GM03348 (cell line): ENCODE data around the gene ULK4.
"Not testable (repeated sequence)": the region's sequence is repeated elsewhere in the genome, so short reads cannot be mapped to it uniquely, and the experiment has no call there.

ENCODE experiments used
- DNase-seq: peaks from one replicate; pipeline ENCODE4 v3.0.0; 2012; ENCODE audit warnings: low spot score

Gene ULK4

GRCh38 chr3:41502023-41502422, 459.9 kb downstream of the ULK4 start:
- no peak for DNase-seq

- DNase-seq, result no peak
Observed at GRCh38 chr3:41498847-41499246, 463.1 kb downstream of the ULK4 start.

- no peak for DNase-seq
Observed at GRCh38 chr3:41490360-41490759, 471.5 kb downstream of the ULK4 start.

- no peak for DNase-seq
Observed at GRCh38 chr3:41489231-41489630, 472.7 kb downstream of the ULK4 start.

- DNase-seq, result no peak
Observed at GRCh38 chr3:41488501-41488900, 473.4 kb downstream of the ULK4 start.

DNA sequence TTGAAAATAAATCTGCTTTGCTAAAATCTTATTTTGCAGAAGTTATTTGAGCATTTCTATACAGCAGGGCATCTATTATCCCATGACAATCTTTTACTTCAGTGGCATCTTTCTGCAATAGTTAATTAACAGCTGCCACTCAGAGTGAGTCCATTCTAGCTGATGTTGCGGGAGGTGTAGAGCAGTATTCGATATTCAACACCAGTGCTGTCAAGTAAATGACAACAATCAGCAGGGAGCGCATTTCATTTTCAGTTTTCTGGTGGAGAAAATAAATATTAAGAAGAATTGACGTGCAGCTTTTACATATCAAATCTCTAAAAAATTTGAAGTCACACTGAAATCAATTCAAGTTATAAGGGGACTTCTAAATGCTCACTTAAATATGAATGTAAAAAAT, 476.4 kb downstream of the ULK4 start:
- DNase-seq, result no peak

- DNase-seq, result no peak
Observed at GRCh38 chr3:41482134-41482533, 479.8 kb downstream of the ULK4 start.

- DNase-seq, result no peak
Observed at GRCh38 chr3:41478278-41478677, 483.6 kb downstream of the ULK4 start.

DNA sequence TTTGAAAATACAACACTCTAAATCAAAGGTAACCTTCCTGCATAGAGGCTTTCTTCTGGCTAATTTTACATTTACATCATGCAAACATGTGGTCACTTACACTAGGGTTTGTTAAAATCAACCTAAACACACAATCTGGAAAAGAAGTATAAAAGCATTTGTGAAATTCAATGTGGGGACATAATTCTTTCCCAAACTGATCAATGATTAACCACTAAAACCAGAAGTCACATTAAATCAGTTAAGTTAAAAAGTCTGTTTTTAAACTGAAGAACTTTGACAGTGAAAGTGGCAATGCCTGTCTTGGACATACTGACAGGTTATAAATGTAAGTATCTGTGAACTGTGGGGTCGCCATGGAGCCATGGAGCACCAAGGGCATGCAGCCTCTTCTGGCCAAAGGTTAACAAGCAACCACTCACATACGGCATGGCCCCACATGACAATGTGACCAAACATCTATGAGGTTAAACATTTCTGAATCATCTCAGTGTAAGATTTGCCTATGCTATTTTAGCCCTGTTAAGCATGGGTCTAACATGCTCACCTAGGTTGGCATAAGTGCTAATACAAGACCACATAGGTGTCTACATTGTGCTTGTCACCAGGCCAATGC, 484.4 kb downstream of the ULK4 start:
- DNase-seq, result no peak

- DNase-seq, result no peak
Observed at GRCh38 chr3:41469083-41469482, 492.8 kb downstream of the ULK4 start.

GRCh38 chr3:41467481-41467880, 494.4 kb downstream of the ULK4 start:
- no peak for DNase-seq

GRCh38 chr3:41464858-41465257, 497.0 kb downstream of the ULK4 start:
- no peak for DNase-seq

DNA sequence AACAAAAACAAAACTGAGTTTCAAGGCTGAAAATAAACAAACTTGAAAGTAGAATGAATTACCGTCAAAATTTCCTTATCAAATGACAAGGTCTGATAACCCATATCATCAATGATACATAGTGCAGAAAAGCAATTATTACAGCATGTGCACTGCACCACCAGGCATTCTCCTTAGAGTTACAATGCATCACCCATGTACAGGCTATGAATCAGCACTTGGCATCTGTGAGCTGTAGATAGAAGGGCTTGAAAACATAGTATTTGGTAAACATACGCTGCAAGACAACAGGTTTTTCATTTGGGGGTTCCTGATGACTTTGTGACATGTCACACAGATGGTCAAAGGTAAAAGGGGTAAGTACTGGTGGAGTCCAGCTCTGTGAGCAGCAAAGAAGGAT, 497.5 kb downstream of the ULK4 start:
- DNase-seq, result no peak

DNA sequence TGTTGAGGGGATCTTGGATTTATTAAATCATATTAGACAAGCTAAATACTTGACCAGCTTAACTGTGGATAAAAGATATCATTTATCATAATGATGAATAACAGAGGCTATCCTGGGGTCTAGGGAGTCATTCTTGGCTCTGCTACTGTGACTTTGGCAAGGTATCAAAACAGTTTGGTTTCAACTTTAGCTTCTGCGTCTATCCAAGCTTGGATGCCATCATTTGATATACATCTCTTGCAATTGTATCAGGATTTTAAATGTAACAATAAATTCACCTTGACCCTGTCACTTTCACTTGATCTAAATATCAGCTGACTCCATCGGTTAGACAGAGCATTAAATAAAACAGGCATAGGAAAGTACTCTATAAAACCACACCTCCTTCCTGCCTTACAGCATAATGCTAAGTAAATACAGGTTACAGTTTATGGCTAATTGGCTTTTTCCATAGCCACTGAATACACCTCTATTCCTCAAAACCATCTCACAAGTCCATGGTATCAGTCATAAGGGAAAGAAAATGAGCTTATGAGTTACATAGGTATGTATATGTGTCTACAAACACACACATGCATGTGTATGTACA, 499.7 kb downstream of the ULK4 start:
- no peak for DNase-seq

DNA sequence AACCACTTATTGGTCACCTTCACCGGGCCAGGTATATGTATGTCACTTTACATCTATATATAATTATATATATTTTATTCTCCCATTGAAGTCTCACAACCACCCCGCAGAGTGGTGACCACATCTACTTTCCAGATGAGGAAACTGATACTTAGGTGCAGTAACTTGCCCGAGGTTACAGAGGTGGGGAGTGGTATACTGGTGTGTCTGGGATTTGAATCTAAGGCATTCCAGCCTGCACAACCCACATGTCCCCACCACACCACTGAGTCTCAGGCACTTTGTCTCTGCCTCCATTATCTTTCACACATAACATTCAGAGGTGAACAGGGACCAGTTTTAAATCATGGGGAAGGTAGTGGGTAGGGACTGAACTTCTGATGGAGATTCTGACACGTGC, 501.2 kb downstream of the ULK4 start:
- no peak for DNase-seq

GRCh38 chr3:41457176-41457575, 504.7 kb downstream of the ULK4 start:
- DNase-seq, result no peak

- DNase-seq, result no peak
Observed at GRCh38 chr3:41456162-41456561, 505.7 kb downstream of the ULK4 start.

DNA sequence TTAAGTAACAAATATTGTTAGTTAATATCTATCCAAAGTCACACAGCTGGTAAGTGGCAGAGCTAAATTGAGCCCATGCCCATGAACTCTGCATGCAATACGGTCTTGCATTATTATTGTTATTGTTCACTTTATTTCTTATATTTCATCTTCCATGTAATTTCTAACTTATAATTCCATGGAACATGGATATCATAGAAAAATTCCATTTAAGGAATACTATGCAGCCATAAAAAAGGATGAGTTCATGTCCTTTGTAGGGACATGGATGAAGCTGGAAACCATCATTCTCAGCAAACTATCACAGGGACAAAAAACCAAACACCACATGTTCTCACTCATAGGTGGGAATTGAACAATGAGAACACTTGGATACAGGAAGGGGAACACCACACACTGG, 508.3 kb downstream of the ULK4 start:
- not testable (repeated sequence) for DNase-seq

DNA sequence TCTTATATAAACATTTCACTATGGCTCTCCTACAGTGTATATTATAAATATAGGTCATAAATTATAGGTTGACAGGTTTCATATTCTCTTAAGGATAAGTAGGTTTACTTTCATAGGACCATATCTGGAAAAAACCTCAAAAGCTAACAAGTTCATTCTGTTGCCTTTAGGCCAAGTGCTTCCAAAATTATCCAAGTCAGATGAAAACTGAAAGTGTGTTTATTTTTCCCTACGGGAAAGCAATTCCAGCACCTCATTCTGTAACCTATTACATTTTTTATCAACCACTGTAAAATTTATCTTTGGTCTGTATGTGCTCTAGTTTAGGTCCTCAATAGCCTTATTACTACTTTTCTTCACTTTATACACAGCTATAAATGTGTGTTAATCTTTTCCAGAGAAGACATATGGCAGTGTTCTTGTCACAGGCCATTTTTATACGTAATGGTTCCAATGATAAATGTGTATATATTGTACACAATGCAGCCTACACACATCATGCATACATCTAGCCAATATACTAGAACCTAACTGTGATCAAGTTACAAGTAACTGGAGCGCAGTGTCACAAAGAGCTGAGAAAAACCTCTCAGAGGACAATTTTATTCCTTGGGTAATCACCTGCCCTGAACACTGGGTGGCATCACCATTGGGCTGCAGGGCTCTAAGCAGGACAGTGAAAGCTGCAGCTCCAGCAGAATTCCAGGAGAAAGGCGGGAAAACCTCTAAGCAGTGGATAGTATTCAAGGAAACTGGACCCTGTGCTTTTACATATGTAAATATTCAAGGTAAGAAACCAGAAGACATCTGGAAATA, 511.3 kb downstream of the ULK4 start:
- DNase-seq, result no peak

DNA sequence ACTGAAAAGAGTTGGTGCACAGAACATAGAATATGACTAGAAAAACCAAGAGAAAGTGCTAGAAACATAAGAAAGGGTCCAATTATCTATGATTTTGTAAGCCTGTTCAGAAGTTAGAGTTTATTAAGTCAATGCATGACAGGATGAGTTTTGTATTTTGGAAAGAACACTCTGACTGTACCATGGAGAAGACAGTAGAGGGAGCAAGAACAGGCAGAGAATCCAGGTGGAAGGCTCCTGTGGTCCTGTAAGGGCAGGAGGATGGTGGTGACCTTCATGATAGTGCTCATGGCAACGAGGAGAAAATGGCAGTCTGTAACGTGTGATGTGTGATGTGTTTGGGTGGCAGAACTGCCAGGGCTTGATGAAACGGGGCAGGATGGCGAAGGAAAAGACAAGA, 513.5 kb downstream of the ULK4 start:
- DNase-seq, result no peak

GRCh38 chr3:41447701-41448100, 514.2 kb downstream of the ULK4 start:
- no peak for DNase-seq

DNA sequence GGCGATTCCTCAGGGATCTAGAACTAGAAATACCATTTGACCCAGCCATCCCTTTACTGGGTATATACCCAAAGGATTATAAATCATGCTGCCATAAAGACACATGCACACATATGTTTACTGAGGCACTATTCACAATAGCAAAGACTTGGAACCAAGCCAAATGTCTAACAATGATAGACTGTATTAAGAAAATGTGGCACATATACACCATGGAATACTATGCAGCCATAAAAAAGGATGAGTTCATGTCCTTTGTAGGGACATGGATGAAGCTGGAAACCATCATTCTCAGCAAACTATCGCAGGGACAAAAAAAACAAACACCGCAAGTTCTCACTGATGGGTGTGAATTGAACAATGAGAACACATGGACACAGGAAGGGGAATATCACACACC, 515.6 kb downstream of the ULK4 start:
- DNase-seq, result not testable (repeated sequence)

DNA sequence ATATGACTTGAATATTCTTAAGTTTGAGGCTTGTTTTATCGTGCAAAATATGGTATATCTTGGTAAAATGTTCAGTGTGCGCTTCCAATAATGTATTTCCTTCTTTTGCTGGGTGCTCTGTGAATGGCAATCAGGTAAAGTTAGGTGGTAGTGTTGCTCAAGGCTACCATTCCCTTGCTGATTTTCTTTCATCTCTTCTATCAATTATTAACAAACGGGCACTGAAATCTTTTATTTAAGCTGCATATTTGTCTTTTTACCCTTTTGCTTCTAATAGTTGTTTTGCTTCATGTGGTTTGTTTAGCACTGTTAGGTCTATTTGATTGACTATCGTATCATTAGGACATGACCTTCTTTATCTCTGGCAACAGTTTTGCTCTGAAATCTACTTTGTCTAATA, 520.3 kb downstream of the ULK4 start:
- no peak for DNase-seq

- DNase-seq, result no peak
Observed at GRCh38 chr3:41441139-41441538, 520.8 kb downstream of the ULK4 start.
